Adrenal gland (tissue), 5 donors: ENCODE measurements around the gene HLA-F.

Source experiments
- POLR2A ChIP-seq, 2 donors: fragments of 450-650 bp; IDR thresholded peaks; one replicate each; pipeline ENCODE4 v1.6.1; 2017; ENCODE audit warnings: antibody characterized with exemption in 2 of 2, mild to moderate bottlenecking in 2 of 2, moderate library complexity in 1 of 2
- TF ChIP-seq, protein P1 (sequence below), 6 experiments: fragments of 450-650 bp in 4 of 6; fragments of 200-600 bp in 2 of 6; sonication (generic) in 1 of 6; IDR thresholded peaks; 1 replicate in 5 of 6; 2 replicates in 1 of 6; pipeline versions ENCODE4 v1.5.1 to v1.8.0; 2016 to 2021; ENCODE audit warnings: antibody characterized with exemption in 6 of 6, mild to moderate bottlenecking in 2 of 6, moderate library complexity in 1 of 6
- donor health status: DM: no; HTN: no; CAD: no.

DNA sequence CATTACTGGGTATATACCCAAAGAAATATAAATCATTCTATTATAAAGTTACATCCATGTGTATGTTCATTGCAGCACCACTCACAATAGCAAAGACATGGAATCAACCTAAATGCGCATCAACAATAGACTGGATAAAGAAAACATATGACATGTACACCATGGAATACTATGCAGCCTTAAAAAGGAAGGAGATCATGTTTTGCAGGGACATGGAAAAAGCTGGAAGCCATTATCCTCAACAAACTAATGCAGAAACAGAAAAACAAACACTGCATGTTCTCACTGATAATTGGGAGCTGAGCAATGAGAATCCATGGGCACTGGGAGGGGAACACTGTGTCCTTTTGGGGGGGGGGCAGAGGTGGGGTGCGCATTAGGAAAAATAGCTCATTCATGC, 53.5 kb downstream of the HLA-F start:
- no peak for TF ChIP-seq POLR2A (IDR thresholded peaks at IDR 0.05)
- TF ChIP-seq, protein P1, sequence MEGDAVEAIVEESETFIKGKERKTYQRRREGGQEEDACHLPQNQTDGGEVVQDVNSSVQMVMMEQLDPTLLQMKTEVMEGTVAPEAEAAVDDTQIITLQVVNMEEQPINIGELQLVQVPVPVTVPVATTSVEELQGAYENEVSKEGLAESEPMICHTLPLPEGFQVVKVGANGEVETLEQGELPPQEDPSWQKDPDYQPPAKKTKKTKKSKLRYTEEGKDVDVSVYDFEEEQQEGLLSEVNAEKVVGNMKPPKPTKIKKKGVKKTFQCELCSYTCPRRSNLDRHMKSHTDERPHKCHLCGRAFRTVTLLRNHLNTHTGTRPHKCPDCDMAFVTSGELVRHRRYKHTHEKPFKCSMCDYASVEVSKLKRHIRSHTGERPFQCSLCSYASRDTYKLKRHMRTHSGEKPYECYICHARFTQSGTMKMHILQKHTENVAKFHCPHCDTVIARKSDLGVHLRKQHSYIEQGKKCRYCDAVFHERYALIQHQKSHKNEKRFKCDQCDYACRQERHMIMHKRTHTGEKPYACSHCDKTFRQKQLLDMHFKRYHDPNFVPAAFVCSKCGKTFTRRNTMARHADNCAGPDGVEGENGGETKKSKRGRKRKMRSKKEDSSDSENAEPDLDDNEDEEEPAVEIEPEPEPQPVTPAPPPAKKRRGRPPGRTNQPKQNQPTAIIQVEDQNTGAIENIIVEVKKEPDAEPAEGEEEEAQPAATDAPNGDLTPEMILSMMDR (IDR thresholded peaks at IDR 0.05): no peak
